HCT116 (cell line): Measurements from ENCODE around the gene S100PBP. TPM values are rescaled to one million over a fixed set of nuclear protein-coding genes. Genes with fewer than 3 reads are reported as not detected.

Source experiments
- ATAC-seq: fragments of 200-7000 bp; cut with Tn5 transposase; 2 replicates; pipeline ENCODE4 v1.9.1; 2020; ENCODE audit warnings: mild to moderate bottlenecking, moderate library complexity
- BruUV-seq: library from RNA; stranded (reverse); fragments of 400-500 nt; replicated peaks from 2 replicates; lab custom pipeline; 2021; lab: Mats Ljungman, UMichigan
- CTCF ChIA-PET: fragments of 300-600 bp; sonication (Branson Sonifier 250); formaldehyde crosslinking; loops from one replicate; lab custom pipeline; 2021; ENCODE audit warnings: antibody characterized with exemption; lab: Charles Lee
- POLR2A ChIA-PET: fragments of 300-600, 350-600 bp; sonication (Branson Sonifier 250); formaldehyde crosslinking; loops from one replicate; lab custom pipeline; 2021; ENCODE audit warnings: antibody characterized with exemption; lab: Charles Lee
- RAD21 ChIA-PET, 2 experiments: fragments of 300-600 bp; sonication (Branson Sonifier 250); formaldehyde crosslinking; loops; one replicate each; lab custom pipeline; 2023; ENCODE audit warnings: low total read pairs in 2 of 2; ENCODE audit not compliant: uncharacterized antibody in 2 of 2, unreplicated experiment in 2 of 2, low non-redundant PET in 1 of 2; lab: Charles Lee
- DNase-seq: peaks from one replicate; pipeline ENCODE4 v3.0.0-alpha.2; 2010; ENCODE audit warnings: low read depth, low spot score
- H2AFZ ChIP-seq: fragments of 200-600 bp; shearing (Covaris generic), sonication (generic); 2 replicates; pipeline ENCODE4 v1.6.1; 2017; ENCODE audit warnings: low read depth, mixed run types, mixed read lengths, antibody characterized with exemption, low read length; ENCODE audit not compliant: poor library complexity, severe bottlenecking
- H3K27ac ChIP-seq: 2 replicates; pipeline ENCODE4 v1.5.1; 2012; ENCODE audit warnings: low read depth, low read length
- H3K27me3 ChIP-seq: fragments of 200-600 bp; sonication (generic); 2 replicates; pipeline ENCODE4 v1.6.1; 2016; ENCODE audit warnings: mixed run types, low read length, mixed read lengths; ENCODE audit not compliant: insufficient read depth
- H3K36me3 ChIP-seq, 2 experiments: fragments of 200-500 bp in 1 of 2; fragments of 200-600 bp in 1 of 2; sonication (Bioruptor generic) in 1 of 2; sonication (generic) in 1 of 2; 2 replicates each; pipeline versions ENCODE4 v1.5.1 to v1.6.1; 2014 to 2016; ENCODE audit warnings: low read length in 2 of 2, inconsistent platforms in 1 of 2, mixed read lengths in 1 of 2, mixed run types in 1 of 2; ENCODE audit not compliant: insufficient read depth in 2 of 2, control insufficient read depth in 1 of 2
- H3K4me1 ChIP-seq, 2 experiments: fragments of 200-600 bp in 1 of 2; sonication (generic) in 1 of 2; 2 replicates each; pipeline versions ENCODE4 v1.5.1 to v1.6.1; 2012 to 2017; ENCODE audit warnings: low read length in 2 of 2, inconsistent platforms in 1 of 2, mild to moderate bottlenecking in 1 of 2, mixed read lengths in 1 of 2, mixed run types in 1 of 2, moderate library complexity in 1 of 2; ENCODE audit not compliant: insufficient read depth in 2 of 2, control insufficient read depth in 1 of 2
- H3K4me2 ChIP-seq: fragments of 200-600 bp; sonication (generic); 2 replicates; pipeline ENCODE4 v1.6.1; 2017; ENCODE audit warnings: mixed run types, low read length, mixed read lengths
- H3K4me3 ChIP-seq, 2 experiments: fragments of 200-600 bp in 1 of 2; sonication (generic) in 1 of 2; replicated peaks in 1 of 2; 2 replicates each; pipeline ENCODE4 v1.5.1; 2011 to 2016; ENCODE audit warnings: low read length in 2 of 2, control low read depth in 1 of 2, low read depth in 1 of 2, mild to moderate bottlenecking in 1 of 2, mixed read lengths in 1 of 2, mixed run types in 1 of 2
- H3K79me2 ChIP-seq: fragments of 200-600 bp; sonication (generic); 2 replicates; pipeline ENCODE4 v1.6.1; 2017; ENCODE audit warnings: mild to moderate bottlenecking, mixed run types, low read length, moderate library complexity, mixed read lengths; ENCODE audit not compliant: insufficient read depth
- H3K9ac ChIP-seq: fragments of 200-600 bp; sonication (generic); 2 replicates; pipeline ENCODE4 v1.6.1; 2016; ENCODE audit warnings: low read length, mixed read lengths
- H3K9me2 ChIP-seq: fragments of 200-600 bp; sonication (generic), shearing (Covaris generic); 2 replicates; pipeline ENCODE4 v1.6.1; 2017; ENCODE audit warnings: mixed run types, mild to moderate bottlenecking, moderate library complexity; ENCODE audit not compliant: insufficient read depth
- H3K9me3 ChIP-seq, 2 experiments: fragments of 200-500 bp in 1 of 2; fragments of 200-600 bp in 1 of 2; sonication (Bioruptor generic) in 1 of 2; sonication (generic) in 1 of 2; 2 replicates each; pipeline ENCODE4 v1.6.1; 2014 to 2017; ENCODE audit warnings: low read length in 2 of 2, mixed read lengths in 2 of 2, inconsistent platforms in 1 of 2, low read depth in 1 of 2, mild to moderate bottlenecking in 1 of 2, mixed run types in 1 of 2, moderate library complexity in 1 of 2; ENCODE audit not compliant: control insufficient read depth in 1 of 2, insufficient read depth in 1 of 2
- H4K20me1 ChIP-seq: fragments of 200-600 bp; sonication (generic), shearing (Covaris generic); 2 replicates; pipeline ENCODE4 v1.6.1; 2017; ENCODE audit warnings: mixed run types, mild to moderate bottlenecking, moderate library complexity; ENCODE audit not compliant: insufficient read depth
- POLR2AphosphoS5 ChIP-seq: IDR thresholded peaks from 2 replicates; pipeline ENCODE4 v1.6.1; 2011; ENCODE audit warnings: mild to moderate bottlenecking, low read depth, low read length, moderate library complexity
- SIN3A ChIP-seq: IDR thresholded peaks from 2 replicates; pipeline ENCODE4 v1.6.1; 2012; ENCODE audit warnings: low read depth
- TCF7L2 ChIP-seq: IDR thresholded peaks from 2 replicates; pipeline ENCODE4 v1.7.0; 2011; ENCODE audit warnings: borderline replicate concordance, inconsistent platforms; ENCODE audit not compliant: insufficient read depth, insufficient read length; ENCODE audit errors: extremely low read depth
- YY1 ChIP-seq: IDR thresholded peaks from 2 replicates; pipeline ENCODE4 v1.6.1; 2011; ENCODE audit warnings: low read length, low read depth, moderate library complexity, mild to moderate bottlenecking; ENCODE audit not compliant: insufficient replicate concordance; ENCODE audit errors: extremely low read depth
- intact Hi-C: fragments of 100-400 bp; cut with micrococcal nuclease; formaldehyde crosslinking; loops from 2 replicates; pipeline ENCODE4 v1.10.0; 2022
- total RNA-seq: library from RNA; stranded (reverse); gene quantifications from one replicate; pipeline ENCODE4 v1.2.1, GENCODE V29; 2021; ENCODE audit not compliant: unreplicated experiment
- TF ChIP-seq, protein P1 (sequence below), 3 experiments: fragments of 200-600 bp in 1 of 3; sonication (generic) in 1 of 3; IDR thresholded peaks in 2 of 3; conservative IDR thresholded peaks in 1 of 3; 2 replicates each; pipeline ENCODE4 v1.5.1; 2012 to 2017; ENCODE audit warnings: low read depth in 2 of 3, low read length in 2 of 3, antibody characterized with exemption in 1 of 3, borderline replicate concordance in 1 of 3, control low read depth in 1 of 3, mild to moderate bottlenecking in 1 of 3, mixed read lengths in 1 of 3, mixed run types in 1 of 3, moderate library complexity in 1 of 3; ENCODE audit not compliant: insufficient read depth in 1 of 3
- TF ChIP-seq, protein P2 (sequence below): IDR thresholded peaks from 2 replicates; pipeline ENCODE4 v1.6.1; 2012
- TF ChIP-seq, protein P3 (sequence below): IDR thresholded peaks from 2 replicates; pipeline ENCODE4 v1.6.1; 2012

S100PBP gene
- total RNA-seq, 1 experiment from 2014 or later: 38.2 TPM

DNA sequence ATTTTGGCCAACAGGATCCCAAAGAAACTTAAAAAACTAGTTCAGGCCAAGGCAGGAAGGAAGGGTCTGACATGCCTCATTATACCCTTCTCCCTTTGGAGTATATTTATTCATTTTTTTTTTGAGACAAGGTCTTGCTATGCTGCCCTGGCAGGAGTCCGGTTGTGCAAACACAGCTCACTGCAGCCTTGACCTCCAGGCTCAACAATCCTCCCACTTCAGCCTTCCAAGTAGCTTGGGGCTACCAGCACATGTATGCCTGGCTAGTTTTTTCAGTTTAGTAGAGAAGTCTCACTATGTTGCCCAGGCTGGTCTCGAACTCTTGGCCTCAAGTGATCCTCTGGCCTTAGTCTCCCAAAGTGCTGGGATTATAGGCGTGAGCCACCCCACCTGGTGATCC is 5.5 kb upstream of the S100PBP start:
- TF ChIP-seq, protein P1, sequence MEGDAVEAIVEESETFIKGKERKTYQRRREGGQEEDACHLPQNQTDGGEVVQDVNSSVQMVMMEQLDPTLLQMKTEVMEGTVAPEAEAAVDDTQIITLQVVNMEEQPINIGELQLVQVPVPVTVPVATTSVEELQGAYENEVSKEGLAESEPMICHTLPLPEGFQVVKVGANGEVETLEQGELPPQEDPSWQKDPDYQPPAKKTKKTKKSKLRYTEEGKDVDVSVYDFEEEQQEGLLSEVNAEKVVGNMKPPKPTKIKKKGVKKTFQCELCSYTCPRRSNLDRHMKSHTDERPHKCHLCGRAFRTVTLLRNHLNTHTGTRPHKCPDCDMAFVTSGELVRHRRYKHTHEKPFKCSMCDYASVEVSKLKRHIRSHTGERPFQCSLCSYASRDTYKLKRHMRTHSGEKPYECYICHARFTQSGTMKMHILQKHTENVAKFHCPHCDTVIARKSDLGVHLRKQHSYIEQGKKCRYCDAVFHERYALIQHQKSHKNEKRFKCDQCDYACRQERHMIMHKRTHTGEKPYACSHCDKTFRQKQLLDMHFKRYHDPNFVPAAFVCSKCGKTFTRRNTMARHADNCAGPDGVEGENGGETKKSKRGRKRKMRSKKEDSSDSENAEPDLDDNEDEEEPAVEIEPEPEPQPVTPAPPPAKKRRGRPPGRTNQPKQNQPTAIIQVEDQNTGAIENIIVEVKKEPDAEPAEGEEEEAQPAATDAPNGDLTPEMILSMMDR (IDR thresholded peaks at IDR 0.05 in 2 of 3, conservative IDR thresholded peaks at IDR 0.05 in 1 of 3; ENCODE audit: borderline replicate concordance in 1 of 3, insufficient read depth in 1 of 3, low read depth in 2 of 3, low read length in 2 of 3): no peak
- no peak for TF ChIP-seq SIN3A
- TF ChIP-seq, protein P2, sequence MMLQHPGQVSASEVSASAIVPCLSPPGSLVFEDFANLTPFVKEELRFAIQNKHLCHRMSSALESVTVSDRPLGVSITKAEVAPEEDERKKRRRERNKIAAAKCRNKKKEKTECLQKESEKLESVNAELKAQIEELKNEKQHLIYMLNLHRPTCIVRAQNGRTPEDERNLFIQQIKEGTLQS: no peak
- no peak for TF ChIP-seq TCF7L2
- 0 out of 2 replicates have a peak, but pooled peaks have one; percentile 2 for TF ChIP-seq POLR2AphosphoS5
- no peak for TF ChIP-seq YY1
- TF ChIP-seq, protein P3, sequence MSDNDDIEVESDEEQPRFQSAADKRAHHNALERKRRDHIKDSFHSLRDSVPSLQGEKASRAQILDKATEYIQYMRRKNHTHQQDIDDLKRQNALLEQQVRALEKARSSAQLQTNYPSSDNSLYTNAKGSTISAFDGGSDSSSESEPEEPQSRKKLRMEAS: no peak
- Histone ChIP-seq H3K4me3 (no peak overlapping the region), H3K9me2 (no peaks in the 10 kb centered on the region), H3K79me2 (peaks cover 100% of the 10 kb centered on the region), H3K27ac (no peak overlapping the region), H3K9ac (no peak overlapping the region), H2AFZ (no peak overlapping the region), H3K36me3 (peaks cover 25 to 40% of the 10 kb centered on the region in 2 experiments), H3K4me1 (peaks cover 12 to 21% of the 10 kb centered on the region in 2 experiments), H3K27me3 (no peaks in the 10 kb centered on the region), H3K9me3 (no peaks in the 10 kb centered on the region), H3K4me2 (no peak overlapping the region), H4K20me1 (peaks cover 10% of the 10 kb centered on the region; the same call in 1 of the 2 replicates)
- ChIA-PET RAD21 (no interaction called here), CTCF (no interaction called here), POLR2A (no interaction called here)
- DNase-seq (no peak), ATAC-seq (no peak)
- intact Hi-C loops: no loop called here
- BruUV-seq: no TSS peak
